HG03039 (cell line): ENCODE results near the gene SLC35G1.

Experiments
- ATAC-seq: cut with Tn5 transposase; IDR thresholded peaks from one replicate; pipeline ENCODE4 v1.9.1; 2021; ENCODE audit warnings: mild to moderate bottlenecking, moderate library complexity; ENCODE audit not compliant: unreplicated experiment

Gene SLC35G1

GRCh38 chr10:93876381-93876780 is 17.4 kb upstream of the SLC35G1 start:
- no peak for ATAC-seq

- ATAC-seq = no peak
These were observed 14.5 kb upstream of the SLC35G1 start for GRCh38 chr10:93879273-93879672.

GRCh38 chr10:93894516-93895378 is 969 bp downstream of the SLC35G1 start:
- no peak for ATAC-seq

- ATAC-seq = no peak
These were observed 3.4 kb downstream of the SLC35G1 start for GRCh38 chr10:93897070-93897780.

- no peak for ATAC-seq
These were observed 5.3 kb downstream of the SLC35G1 start for GRCh38 chr10:93899109-93899508.

GRCh38 chr10:93903051-93903450 is 9.3 kb downstream of the SLC35G1 start:
- no peak for ATAC-seq

GRCh38 chr10:93904901-93905300 is 11.1 kb downstream of the SLC35G1 start:
- ATAC-seq = no peak

- ATAC-seq = no peak
These were observed 13.3 kb downstream of the SLC35G1 start for GRCh38 chr10:93907059-93907458.

GRCh38 chr10:93911866-93912265 is 18.1 kb downstream of the SLC35G1 start:
- no peak for ATAC-seq

GRCh38 chr10:93912444-93912843 is 18.7 kb downstream of the SLC35G1 start:
- ATAC-seq = no peak

- ATAC-seq = no peak
These were observed 19.9 kb downstream of the SLC35G1 start for GRCh38 chr10:93913706-93914105.

GRCh38 chr10:93915598-93915997 is 21.8 kb downstream of the SLC35G1 start:
- ATAC-seq = no peak

- no peak for ATAC-seq
These were observed 22.7 kb downstream of the SLC35G1 start for GRCh38 chr10:93916257-93917063.

- no peak for ATAC-seq
These were observed 23.2 kb downstream of the SLC35G1 start for GRCh38 chr10:93917064-93917391.

GRCh38 chr10:93917821-93918220 is 24.0 kb downstream of the SLC35G1 start:
- ATAC-seq = no peak

GRCh38 chr10:93921338-93921737 is 27.6 kb downstream of the SLC35G1 start:
- ATAC-seq = no peak

- no peak for ATAC-seq
These were observed 32.8 kb downstream of the SLC35G1 start for GRCh38 chr10:93926613-93927012.

GRCh38 chr10:93938140-93938539 is 44.4 kb downstream of the SLC35G1 start:
- ATAC-seq = no peak

GRCh38 chr10:93940881-93941280 is 47.1 kb downstream of the SLC35G1 start:
- no peak for ATAC-seq

- ATAC-seq = no peak
These were observed 47.8 kb downstream of the SLC35G1 start for GRCh38 chr10:93941606-93942005.

- no peak for ATAC-seq
These were observed 52.0 kb downstream of the SLC35G1 start for GRCh38 chr10:93945819-93946218.
